SK-N-SH (cell line): ENCODE data around the gene SNX5. TPM values are rescaled to one million over a fixed set of nuclear protein-coding genes. Genes with fewer than 3 reads are reported as not detected.

Source experiments
- CTCF ChIA-PET: fragments of 300-600, 350-600 bp; formaldehyde crosslinking; extraction: SDS; loops from one replicate; lab custom pipeline; 2021; lab: Yijun Ruan, JAX
- POLR2A ChIA-PET: fragments of 350-600 bp; sonication (Branson Sonifier 250); formaldehyde crosslinking; extraction: SDS; loops from one replicate; lab custom pipeline; 2020; ENCODE audit warnings: antibody characterized with exemption, inconsistent platforms; lab: Yijun Ruan, JAX
- DNase-seq: peaks from one replicate; pipeline ENCODE4 v3.0.0; 2012
- H2AFZ ChIP-seq: fragments of 200-600 bp; sonication (generic); 2 replicates; pipeline ENCODE4 v1.8.1; 2016; ENCODE audit warnings: antibody characterized with exemption, mild to moderate bottlenecking, low read depth
- H3F3A ChIP-seq: fragments of 200-600 bp; sonication (generic); replicated peaks from 2 replicates; pipeline ENCODE3; 2016; ENCODE audit warnings: antibody characterized with exemption, mild to moderate bottlenecking; ENCODE audit not compliant: insufficient read depth
- H3K27ac ChIP-seq, 2 experiments: fragments of 200-500 bp in 1 of 2; fragments of 200-600 bp in 1 of 2; sonication (Bioruptor generic) in 1 of 2; sonication (generic), shearing (Covaris generic) in 1 of 2; 2 replicates each; pipeline versions ENCODE4 v1.5.1 to v1.6.1; 2014 to 2016; ENCODE audit warnings: low read depth in 2 of 2, inconsistent platforms in 1 of 2, low read length in 1 of 2, mild to moderate bottlenecking in 1 of 2, mixed read lengths in 1 of 2
- H3K27me3 ChIP-seq: fragments of 200-600 bp; sonication (generic), shearing (Covaris generic); 2 replicates; pipeline ENCODE4 v1.6.1; 2016; ENCODE audit warnings: mixed run types; ENCODE audit not compliant: insufficient read depth
- H3K36me3 ChIP-seq, 2 experiments: fragments of 200-500 bp in 1 of 2; fragments of 200-600 bp in 1 of 2; sonication (Bioruptor generic) in 1 of 2; sonication (generic) in 1 of 2; replicated peaks in 1 of 2; 2 replicates each; pipeline versions ENCODE3 to v1.5.1; 2014 to 2016; ENCODE audit warnings: low read length in 1 of 2, mild to moderate bottlenecking in 1 of 2; ENCODE audit not compliant: insufficient read depth in 2 of 2, control insufficient read depth in 1 of 2
- H3K4me1 ChIP-seq, 2 experiments: fragments of 200-500 bp in 1 of 2; fragments of 200-600 bp in 1 of 2; sonication (Bioruptor generic) in 1 of 2; sonication (generic), shearing (Covaris generic) in 1 of 2; 2 replicates each; pipeline versions ENCODE4 v1.5.1 to v1.6.1; 2014 to 2016; ENCODE audit warnings: low read depth in 1 of 2, low read length in 1 of 2, mixed run types in 1 of 2; ENCODE audit not compliant: insufficient read depth in 2 of 2, control insufficient read depth in 1 of 2
- H3K4me2 ChIP-seq: fragments of 200-600 bp; sonication (generic), shearing (Covaris generic); 2 replicates; pipeline ENCODE4 v1.6.1; 2017; ENCODE audit warnings: mixed run types
- H3K4me3 ChIP-seq, 2 experiments: fragments of 200-500 bp in 1 of 2; fragments of 200-600 bp in 1 of 2; sonication (Bioruptor generic) in 1 of 2; sonication (generic), shearing (Covaris generic) in 1 of 2; 2 replicates each; pipeline versions ENCODE4 v1.5.1 to v1.8.1; 2014 to 2016; ENCODE audit warnings: low read depth in 2 of 2, inconsistent platforms in 1 of 2, low read length in 1 of 2, mild to moderate bottlenecking in 1 of 2, mixed read lengths in 1 of 2, moderate library complexity in 1 of 2
- H3K79me2 ChIP-seq: fragments of 200-600 bp; sonication (generic); 2 replicates; pipeline ENCODE4 v1.8.1; 2017; ENCODE audit warnings: mild to moderate bottlenecking; ENCODE audit not compliant: insufficient read depth
- H3K9ac ChIP-seq: fragments of 200-600 bp; sonication (generic); 2 replicates; pipeline ENCODE4 v1.6.1; 2017; ENCODE audit warnings: mixed run types
- H3K9me2 ChIP-seq: fragments of 200-600 bp; sonication (generic); 2 replicates; pipeline ENCODE4 v1.6.1; 2017; ENCODE audit warnings: mixed run types
- H3K9me3 ChIP-seq: fragments of 200-600 bp; sonication (generic); 2 replicates; pipeline ENCODE4 v1.6.1; 2017; ENCODE audit warnings: mixed run types, mild to moderate bottlenecking, moderate library complexity
- H4K20me1 ChIP-seq: fragments of 200-600 bp; sonication (generic); 2 replicates; pipeline ENCODE4 v1.6.1; 2017; ENCODE audit warnings: mild to moderate bottlenecking, mixed run types; ENCODE audit not compliant: insufficient read depth
- ELF1 ChIP-seq: IDR thresholded peaks from 2 replicates; pipeline ENCODE4 v1.4.0; 2012
- EP300 ChIP-seq, 2 experiments: IDR thresholded peaks; 2 replicates each; pipeline versions ENCODE4 v1.4.0 to v1.6.1; 2012; ENCODE audit warnings: borderline replicate concordance in 1 of 2, low read depth in 1 of 2, low read length in 1 of 2
- GABPA ChIP-seq: IDR thresholded peaks from 2 replicates; pipeline ENCODE4 v1.4.0; 2012; ENCODE audit warnings: low read depth, mild to moderate bottlenecking
- MAX ChIP-seq: IDR thresholded peaks from 2 replicates; pipeline ENCODE4 v1.4.0; 2012; ENCODE audit warnings: low read depth
- NFIC ChIP-seq: IDR thresholded peaks from 2 replicates; pipeline ENCODE4 v1.4.0; 2012; ENCODE audit warnings: borderline replicate concordance
- NRF1 ChIP-seq: IDR thresholded peaks from 2 replicates; pipeline ENCODE4 v1.6.1; 2012; ENCODE audit warnings: low read depth, mild to moderate bottlenecking, low read length
- POLR2AphosphoS5 ChIP-seq: IDR thresholded peaks from 2 replicates; pipeline ENCODE4 v1.6.1; 2012; ENCODE audit warnings: low read depth, low read length
- RAD21 ChIP-seq: IDR thresholded peaks from 2 replicates; pipeline ENCODE4 v1.6.1; 2012; ENCODE audit warnings: mild to moderate bottlenecking, low read length
- RCOR1 ChIP-seq: fragments of 150-350 bp; IDR thresholded peaks from 2 replicates; pipeline ENCODE4 v1.6.1; 2017; ENCODE audit warnings: antibody characterized with exemption, low read length
- RFX5 ChIP-seq: IDR thresholded peaks from 2 replicates; pipeline ENCODE4 v1.6.1; 2012; ENCODE audit warnings: mild to moderate bottlenecking, improper control_type of control experiment, low read length
- RXRA ChIP-seq: IDR thresholded peaks from 2 replicates; pipeline ENCODE4 v1.4.0; 2012; ENCODE audit warnings: low read depth, mild to moderate bottlenecking, borderline replicate concordance
- TEAD4 ChIP-seq: IDR thresholded peaks from 2 replicates; pipeline ENCODE4 v1.4.0; 2012; ENCODE audit warnings: mild to moderate bottlenecking, borderline replicate concordance; ENCODE audit not compliant: insufficient read depth
- YY1 ChIP-seq: IDR thresholded peaks from 2 replicates; pipeline ENCODE4 v1.4.0; 2012; ENCODE audit warnings: low read depth, mild to moderate bottlenecking
- ZBTB33 ChIP-seq: IDR thresholded peaks from 2 replicates; pipeline ENCODE4 v1.4.0; 2012; ENCODE audit warnings: low read depth, borderline replicate concordance
- WGBS: methylation state at CpG from one replicate; pipeline ENCODE4 v1.1.6; 2017; ENCODE audit warnings: low lambda C conversion rate; 5-methylcytosine and 5-hydroxymethylcytosine counted together
- polyA plus RNA-seq, 3 experiments: library from polyadenylated mRNA; depleted of rRNA; stranded (reverse); fragments of >200 nt; gene quantifications; 2 replicates each; pipeline ENCODE4 v1.2.3, GENCODE V29; 2012
- TF ChIP-seq, protein P1 (sequence below): IDR thresholded peaks from 2 replicates; pipeline ENCODE4 v1.4.0; 2012; ENCODE audit warnings: low read depth, borderline replicate concordance
- TF ChIP-seq, protein P2 (sequence below): fragments of 200-600 bp; sonication (generic); IDR thresholded peaks from 2 replicates; pipeline ENCODE4 v1.6.1; 2017; ENCODE audit warnings: antibody characterized with exemption, mild to moderate bottlenecking, moderate library complexity

The SNX5 gene
- polyA plus RNA-seq, 1 of the 3 experiments (the other 2 are of a cell fraction) = 76.2 TPM

DNA sequence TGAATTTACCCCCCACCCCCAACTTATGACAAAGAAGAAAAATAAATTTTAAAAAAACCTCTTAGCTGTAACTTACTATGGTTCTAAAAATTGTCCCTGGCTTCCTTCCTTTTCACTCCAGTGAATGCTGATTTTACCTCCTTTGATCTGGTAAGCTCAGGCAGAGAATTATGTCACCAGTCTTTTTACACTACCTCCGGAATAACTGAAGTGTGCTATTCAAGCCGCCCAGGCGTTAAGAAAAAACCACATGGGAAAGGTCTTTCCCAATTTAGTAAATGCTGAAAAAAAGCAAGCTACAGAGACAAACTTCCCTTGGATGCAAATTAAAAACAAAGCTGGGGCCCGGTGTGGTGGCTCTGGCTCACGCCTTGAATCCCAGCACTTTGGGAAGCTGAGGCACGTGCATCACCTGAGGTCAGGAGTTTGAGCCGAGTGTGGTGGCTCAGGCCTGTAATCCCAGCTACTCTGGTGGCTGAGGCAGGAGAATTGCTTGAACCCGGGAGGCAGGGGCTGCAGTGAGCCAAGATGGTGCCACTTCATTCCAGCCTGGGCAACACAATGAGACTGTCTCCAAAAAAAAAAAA lies 12.4 kb downstream of the SNX5 start:
- Histone ChIP-seq H2AFZ (no peak overlapping the region), H3K4me2 (no peak overlapping the region), H3K79me2 (peaks cover 96% of the 10 kb centered on the region), H3K27ac (no peak overlapping the region), H3K27me3 (no peaks in the 10 kb centered on the region), H3F3A (peaks cover 5% of the 10 kb centered on the region), H3K36me3 (peaks cover 42 to 49% of the 10 kb centered on the region in 2 experiments), H3K9me2 (no peaks in the 10 kb centered on the region), H3K4me3 (no peak overlapping the region), H4K20me1 (peaks cover 58% of the 10 kb centered on the region), H3K9me3 (no peaks in the 10 kb centered on the region), H3K4me1 (peaks cover 9 to 10% of the 10 kb centered on the region in 2 experiments; a peak in 3 of 4 replicates), H3K9ac (no peak overlapping the region)
- CTCF ChIA-PET = interaction anchor here (0.7 to 3.3 kb wide), 8 partner anchors 8 to 451 kb away, joined by 3 to 11 read pairs (median 4); partner anchors contain the start of genes RRBP1 and SNX5
- WGBS = 91% methylated on average over 8 of the region's 8 CpGs
- TF ChIP-seq ZBTB33 (no peak), EP300 (IDR thresholded peaks at IDR 0.05; ENCODE audit: borderline replicate concordance in 1 of 2, low read depth in 1 of 2, low read length in 1 of 2) (no peak), ELF1 (no peak), NFIC (no peak), RFX5 (no peak), RXRA (no peak), YY1 (no peak), RCOR1 (no peak), RAD21 (no peak), POLR2AphosphoS5 (no peak), GABPA (no peak), MAX (no peak), NRF1 (no peak), TEAD4 (no peak)
- TF ChIP-seq, protein P1, sequence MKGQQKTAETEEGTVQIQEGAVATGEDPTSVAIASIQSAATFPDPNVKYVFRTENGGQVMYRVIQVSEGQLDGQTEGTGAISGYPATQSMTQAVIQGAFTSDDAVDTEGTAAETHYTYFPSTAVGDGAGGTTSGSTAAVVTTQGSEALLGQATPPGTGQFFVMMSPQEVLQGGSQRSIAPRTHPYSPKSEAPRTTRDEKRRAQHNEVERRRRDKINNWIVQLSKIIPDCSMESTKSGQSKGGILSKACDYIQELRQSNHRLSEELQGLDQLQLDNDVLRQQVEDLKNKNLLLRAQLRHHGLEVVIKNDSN = no peak
- TF ChIP-seq, protein P2, sequence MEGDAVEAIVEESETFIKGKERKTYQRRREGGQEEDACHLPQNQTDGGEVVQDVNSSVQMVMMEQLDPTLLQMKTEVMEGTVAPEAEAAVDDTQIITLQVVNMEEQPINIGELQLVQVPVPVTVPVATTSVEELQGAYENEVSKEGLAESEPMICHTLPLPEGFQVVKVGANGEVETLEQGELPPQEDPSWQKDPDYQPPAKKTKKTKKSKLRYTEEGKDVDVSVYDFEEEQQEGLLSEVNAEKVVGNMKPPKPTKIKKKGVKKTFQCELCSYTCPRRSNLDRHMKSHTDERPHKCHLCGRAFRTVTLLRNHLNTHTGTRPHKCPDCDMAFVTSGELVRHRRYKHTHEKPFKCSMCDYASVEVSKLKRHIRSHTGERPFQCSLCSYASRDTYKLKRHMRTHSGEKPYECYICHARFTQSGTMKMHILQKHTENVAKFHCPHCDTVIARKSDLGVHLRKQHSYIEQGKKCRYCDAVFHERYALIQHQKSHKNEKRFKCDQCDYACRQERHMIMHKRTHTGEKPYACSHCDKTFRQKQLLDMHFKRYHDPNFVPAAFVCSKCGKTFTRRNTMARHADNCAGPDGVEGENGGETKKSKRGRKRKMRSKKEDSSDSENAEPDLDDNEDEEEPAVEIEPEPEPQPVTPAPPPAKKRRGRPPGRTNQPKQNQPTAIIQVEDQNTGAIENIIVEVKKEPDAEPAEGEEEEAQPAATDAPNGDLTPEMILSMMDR = no peak
- no peak for DNase-seq
- POLR2A ChIA-PET = no interaction called here
